HEK293 (cell line): ENCODE measurements around the gene PPP6C.

Source experiments
- CTCF ChIA-PET: fragments of 350-600 bp; formaldehyde crosslinking; extraction: SDS; loops from one replicate; lab custom pipeline; 2021; ENCODE audit warnings: antibody characterized with exemption; lab: Yijun Ruan, JAX
- POLR2A ChIA-PET: fragments of 300-600 bp; formaldehyde crosslinking; extraction: SDS; loops from one replicate; lab custom pipeline; 2020; ENCODE audit warnings: antibody characterized with exemption, inconsistent platforms; lab: Yijun Ruan, JAX
- H3K27ac ChIP-seq: fragments of 200-500 bp; sonication (Bioruptor generic); 2 replicates; pipeline ENCODE4 v1.5.1; 2014; ENCODE audit warnings: low read depth, low read length, control low read depth, inconsistent platforms; ENCODE audit errors: extremely low read depth
- H3K36me3 ChIP-seq, 2 experiments: fragments of 200-500 bp in 1 of 2; sonication (Bioruptor generic) in 1 of 2; 1 replicate in 1 of 2; 2 replicates in 1 of 2; pipeline ENCODE4 v1.5.1; 2014 to 2017; ENCODE audit warnings: inconsistent platforms in 2 of 2, low read length in 2 of 2; ENCODE audit not compliant: control insufficient read depth in 2 of 2, insufficient read depth in 1 of 2
- H3K4me1 ChIP-seq: fragments of 200-500 bp; sonication (Bioruptor generic); 2 replicates; pipeline ENCODE4 v1.5.1; 2014; ENCODE audit warnings: mild to moderate bottlenecking, low read length, inconsistent platforms; ENCODE audit not compliant: control insufficient read depth, insufficient read depth
- H3K4me3 ChIP-seq: 2 replicates; pipeline ENCODE4 v1.5.1; 2011; ENCODE audit warnings: low read depth, mild to moderate bottlenecking, control low read depth, low read length, moderate library complexity
- H3K9me3 ChIP-seq: fragments of 200-500 bp; sonication (Bioruptor generic); 2 replicates; pipeline ENCODE4 v1.5.1; 2014; ENCODE audit warnings: low read depth, low read length, inconsistent platforms; ENCODE audit not compliant: control insufficient read depth, insufficient read depth
- ATF2 ChIP-seq: fragments of 450-650 bp; formaldehyde crosslinking; IDR thresholded peaks from 2 replicates; pipeline ENCODE4 v1.5.1; 2016; ENCODE audit warnings: missing biosample characterization, missing genetic modification characterization, low read depth
- KLF17 ChIP-seq: fragments of 450-650 bp; formaldehyde crosslinking; IDR thresholded peaks from 2 replicates; pipeline ENCODE4 v1.5.1; 2016; ENCODE audit warnings: missing biosample characterization, missing genetic modification characterization
- KLF8 ChIP-seq: fragments of 450-650 bp; formaldehyde crosslinking; IDR thresholded peaks from 2 replicates; pipeline ENCODE4 v1.5.1; 2016; ENCODE audit warnings: missing biosample characterization, missing genetic modification characterization
- RBAK ChIP-seq: fragments of 450-650 bp; formaldehyde crosslinking; IDR thresholded peaks from 2 replicates; pipeline ENCODE4 v1.5.1; 2016; ENCODE audit warnings: missing biosample characterization, missing genetic modification characterization
- SP3 ChIP-seq: fragments of 450-650 bp; formaldehyde crosslinking; IDR thresholded peaks from 2 replicates; pipeline ENCODE4 v1.5.1; 2016; ENCODE audit warnings: missing biosample characterization, missing genetic modification characterization
- ZBTB1 ChIP-seq: fragments of 450-650 bp; formaldehyde crosslinking; IDR thresholded peaks from 2 replicates; pipeline ENCODE4 v1.5.1; 2016; ENCODE audit warnings: missing biosample characterization, missing genetic modification characterization
- ZNF121 ChIP-seq: fragments of 450-650 bp; formaldehyde crosslinking; IDR thresholded peaks from 2 replicates; pipeline ENCODE4 v1.5.1; 2016; ENCODE audit warnings: missing biosample characterization, missing genetic modification characterization
- ZNF157 ChIP-seq: fragments of 450-650 bp; formaldehyde crosslinking; IDR thresholded peaks from 2 replicates; pipeline ENCODE4 v1.5.1; 2016; ENCODE audit warnings: missing biosample characterization, missing genetic modification characterization
- ZNF174 ChIP-seq: fragments of 450-650 bp; formaldehyde crosslinking; IDR thresholded peaks from 2 replicates; pipeline ENCODE4 v1.5.0; 2017; ENCODE audit warnings: missing biosample characterization, mild to moderate bottlenecking, missing genetic modification characterization
- ZNF561 ChIP-seq: fragments of 450-650 bp; IDR thresholded peaks from 2 replicates; pipeline ENCODE4 v1.5.1; 2018; ENCODE audit warnings: missing biosample characterization, missing genetic modification characterization, borderline replicate concordance
- ZNF664 ChIP-seq: fragments of 450-650 bp; formaldehyde crosslinking; IDR thresholded peaks from 2 replicates; pipeline ENCODE4 v1.5.1; 2016; ENCODE audit warnings: missing biosample characterization, missing genetic modification characterization

PPP6C gene

GRCh38 chr9:125103021-125103420 is 86.6 kb downstream of the PPP6C start:
- H3K36me3 ChIP-seq: no peaks in the 10 kb centered on the region
- H3K4me3 ChIP-seq: no peak overlapping the region
- ChIA-PET POLR2A (no interaction called here), CTCF (no interaction called here)
- H3K4me1 ChIP-seq: no peaks in the 10 kb centered on the region
- TF ChIP-seq ZNF174 (tag by site-specific recombination) (no peak), ZNF561 (no peak), ATF2 (tag by site-specific recombination) (peak; percentile 65)
- no peak overlapping the region for H3K27ac ChIP-seq
- H3K9me3 ChIP-seq: no peaks in the 10 kb centered on the region

GRCh38 chr9:125100822-125101221 is 88.8 kb downstream of the PPP6C start:
- H3K4me1 ChIP-seq: no peaks in the 10 kb centered on the region
- H3K9me3 ChIP-seq: no peaks in the 10 kb centered on the region
- ChIA-PET CTCF (no interaction called here), POLR2A (no interaction called here)
- H3K27ac ChIP-seq: no peak overlapping the region
- no peak overlapping the region for H3K4me3 ChIP-seq
- no peaks in the 10 kb centered on the region for H3K36me3 ChIP-seq
- 0 out of 2 replicates have a peak, but pooled peaks have one; percentile 60 for TF ChIP-seq ZNF121
- TF ChIP-seq ZBTB1 (tag by site-specific recombination): no peak

GRCh38 chr9:125099816-125100215 is 89.8 kb downstream of the PPP6C start:
- no peak for TF ChIP-seq ZNF664
- TF ChIP-seq KLF8 (tag by site-specific recombination): no peak
- TF ChIP-seq KLF17 (tag by site-specific recombination): no peak
- TF ChIP-seq ZNF157 (tag by site-specific recombination): no peak
- TF ChIP-seq SP3 (tag by site-specific recombination): no peak
- no peak for TF ChIP-seq RBAK
- CTCF ChIA-PET: interaction anchor here (0.7 kb wide), 1 partner anchor 19 kb away, joined by 3 read pairs; no protein-coding TSS in a partner anchor
- POLR2A ChIA-PET: no interaction called here

More at GRCh38 chr9:125099816-125100215, 89.8 kb downstream of the PPP6C start:
- Histone ChIP-seq H3K4me1 (no peaks in the 10 kb centered on the region), H3K4me3 (no peak overlapping the region), H3K36me3 (no peaks in the 10 kb centered on the region), H3K9me3 (no peaks in the 10 kb centered on the region), H3K27ac (no peak overlapping the region)
